Muscle of leg (tissue), 11 donors: ENCODE data around the gene CCDC91. TPM values are rescaled to one million over a fixed set of nuclear protein-coding genes. Genes with fewer than 3 reads are reported as not detected.

Source experiments
- DNase-seq: peaks from one replicate; pipeline ENCODE4 v3.0.0; 2013
- H3K27ac ChIP-seq: one replicate; pipeline ENCODE4 v1.5.1; 2013; ENCODE audit warnings: mild to moderate bottlenecking, low read length, control low read depth
- H3K27me3 ChIP-seq: one replicate; pipeline ENCODE4 v1.6.1; 2013; ENCODE audit warnings: low read length; ENCODE audit not compliant: control insufficient read depth, insufficient read depth
- H3K36me3 ChIP-seq: one replicate; pipeline ENCODE4 v1.6.1; 2013; ENCODE audit warnings: low read length; ENCODE audit not compliant: control insufficient read depth, insufficient read depth
- H3K4me1 ChIP-seq: one replicate; pipeline ENCODE4 v1.6.1; 2013; ENCODE audit warnings: low read length; ENCODE audit not compliant: control insufficient read depth, insufficient read depth
- H3K4me3 ChIP-seq: one replicate; pipeline ENCODE4 v1.5.1; 2013; ENCODE audit warnings: low read length, control low read depth
- H3K9me3 ChIP-seq: replicated peaks from 2 replicates; pipeline ENCODE4 v1.6.1; 2013; ENCODE audit warnings: low read depth, low read length; ENCODE audit not compliant: control insufficient read depth
- WGBS: methylation state at CpG from one replicate; pipeline ENCODE4 v1.1.5; 2013; ENCODE audit warnings: missing lambda C conversion rate; ENCODE audit not compliant: insufficient coverage; 5-methylcytosine and 5-hydroxymethylcytosine counted together
- polyA plus RNA-seq, 8 donors: library from polyadenylated mRNA; unstranded; fragments of 120-200 nt; gene quantifications; one replicate each; pipeline versions ENCODE4 v1.2.1 to v1.2.3, GENCODE V29; 2013; ENCODE audit warnings: inconsistent platforms in 1 of 8, low replicate concordance in 1 of 8; ENCODE audit not compliant: insufficient read length in 8 of 8, insufficient read depth in 1 of 8
- total RNA-seq: library from RNA; stranded (reverse); fragments of 120-200 nt; gene quantifications from one replicate; pipeline ENCODE4 v1.2.4, GENCODE V29; 2013

The CCDC91 gene
- total and polyA plus RNA-seq, 9 donors: 18.5 to 30.0 (median 22.6) TPM

DNA sequence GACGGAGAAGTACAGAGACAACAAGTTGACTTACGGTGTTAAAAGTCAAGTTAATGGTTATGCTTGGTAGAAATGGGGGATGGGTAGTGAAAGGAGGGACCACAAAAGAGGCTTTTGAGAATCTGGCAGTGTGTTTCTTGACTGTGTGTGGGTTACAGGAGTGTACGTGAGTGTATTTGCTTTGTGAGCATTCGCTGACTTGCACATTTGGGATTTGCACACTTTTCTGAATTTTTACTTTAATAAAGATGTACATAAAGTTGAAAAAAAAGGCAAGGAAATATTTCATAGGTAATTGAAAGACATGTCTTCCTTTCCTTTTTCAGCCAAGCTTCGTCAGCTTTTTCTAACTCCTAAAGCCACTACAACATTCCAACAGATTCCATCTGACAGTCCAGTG, 28.6 kb upstream of the CCDC91 start:
- Histone ChIP-seq H3K9me3 (no peaks in the 10 kb centered on the region), H3K27ac (no peak overlapping the region), H3K36me3 (no peaks in the 10 kb centered on the region), H3K27me3 (no peaks in the 10 kb centered on the region), H3K4me1 (no peaks in the 10 kb centered on the region), H3K4me3 (no peak overlapping the region)
- WGBS: 94% methylated on average over 3 of the region's 5 CpGs
- no peak for DNase-seq

DNA sequence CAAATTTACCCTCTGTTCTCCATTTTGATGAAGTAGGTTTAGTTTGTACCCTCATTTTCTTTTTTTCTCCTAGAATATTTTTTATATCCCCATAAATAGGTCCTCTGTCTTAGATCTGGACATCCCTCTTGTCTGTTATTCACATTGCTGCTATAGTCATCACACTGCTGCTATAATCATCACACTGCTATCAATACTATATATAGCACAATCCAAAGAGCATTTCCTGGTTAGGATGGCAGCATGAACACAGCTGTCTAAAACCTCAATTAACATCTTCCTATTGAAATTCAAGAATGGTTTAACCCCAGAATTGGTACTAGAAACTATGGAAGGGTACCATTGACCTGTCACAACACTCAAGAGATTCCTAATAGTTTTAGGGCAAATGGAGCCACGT, 27.6 kb upstream of the CCDC91 start:
- H3K9me3 ChIP-seq: no peaks in the 10 kb centered on the region
- no peak for DNase-seq
- no peaks in the 10 kb centered on the region for H3K4me1 ChIP-seq
- no CpG with 5 or more reads among the region's 1 CpG for WGBS
- H3K27ac ChIP-seq: no peak overlapping the region
- H3K36me3 ChIP-seq: no peaks in the 10 kb centered on the region
- no peaks in the 10 kb centered on the region for H3K27me3 ChIP-seq
- H3K4me3 ChIP-seq: no peak overlapping the region

DNA sequence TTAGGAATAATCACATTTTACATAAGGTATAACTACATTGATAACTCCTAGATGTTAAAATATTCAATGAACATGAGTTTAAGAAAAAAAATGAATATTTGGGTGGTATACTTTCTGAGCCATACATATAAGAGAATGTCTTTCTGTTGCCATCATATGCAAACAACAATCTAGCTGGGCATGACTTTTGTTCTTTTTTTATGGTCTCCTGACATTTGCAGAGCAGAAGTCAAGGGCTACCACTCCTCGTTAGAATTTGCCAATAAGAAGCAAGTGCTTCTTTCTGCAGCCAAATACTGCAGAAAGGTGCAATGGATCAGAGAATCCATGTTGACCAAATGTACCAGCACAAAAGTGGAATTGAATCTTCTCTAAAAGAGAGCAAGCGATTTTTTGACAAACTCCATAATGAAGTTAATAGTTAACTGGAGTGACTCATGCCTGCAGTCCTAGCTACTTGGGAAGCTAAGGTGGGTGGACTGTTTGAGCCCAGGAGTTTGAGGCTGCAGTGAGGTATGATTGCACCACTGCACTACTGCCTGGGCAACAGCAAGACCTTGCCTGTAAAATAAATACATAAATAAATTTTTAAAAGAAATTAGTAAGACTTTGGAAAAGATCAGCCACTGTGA, 25.5 kb upstream of the CCDC91 start:
- no peaks in the 10 kb centered on the region for H3K4me1 ChIP-seq
- no peak overlapping the region for H3K4me3 ChIP-seq
- no peaks in the 10 kb centered on the region for H3K36me3 ChIP-seq
- H3K27ac ChIP-seq: no peak overlapping the region
- H3K27me3 ChIP-seq: no peaks in the 10 kb centered on the region
- no peak for DNase-seq
- 92% methylated on average over 2 of the region's 2 CpGs for WGBS
- no peaks in the 10 kb centered on the region for H3K9me3 ChIP-seq

DNA sequence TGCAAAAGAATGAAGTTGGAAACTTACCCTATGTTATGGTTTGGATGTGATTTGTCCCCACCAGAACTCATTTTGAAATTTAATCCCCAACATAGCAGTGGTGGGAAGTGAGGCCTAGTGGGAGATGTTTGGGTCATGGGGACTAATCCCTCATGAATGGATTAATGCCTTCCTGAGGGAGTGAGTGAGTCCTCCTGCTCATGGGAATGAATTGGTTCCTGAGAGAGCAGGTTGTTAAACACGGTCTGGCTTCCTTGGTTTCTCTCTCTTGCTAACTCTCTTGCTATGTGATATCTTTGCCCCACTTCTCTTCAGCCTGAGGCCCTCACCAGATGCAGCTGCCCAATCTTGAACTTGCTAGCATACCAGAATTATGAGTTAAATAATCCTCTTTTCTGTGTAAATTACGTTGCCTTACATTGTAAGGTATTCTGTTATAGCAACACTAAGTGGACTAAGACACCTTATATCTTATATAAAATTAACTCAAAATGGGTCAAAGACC, 22.2 kb upstream of the CCDC91 start:
- no CpG with 5 or more reads among the region's 2 CpGs for WGBS
- no peak for DNase-seq
- no peaks in the 10 kb centered on the region for H3K36me3 ChIP-seq
- H3K4me3 ChIP-seq: no peak overlapping the region
- H3K4me1 ChIP-seq: no peaks in the 10 kb centered on the region
- no peak overlapping the region for H3K27ac ChIP-seq
- no peaks in the 10 kb centered on the region for H3K27me3 ChIP-seq
- no peaks in the 10 kb centered on the region for H3K9me3 ChIP-seq

DNA sequence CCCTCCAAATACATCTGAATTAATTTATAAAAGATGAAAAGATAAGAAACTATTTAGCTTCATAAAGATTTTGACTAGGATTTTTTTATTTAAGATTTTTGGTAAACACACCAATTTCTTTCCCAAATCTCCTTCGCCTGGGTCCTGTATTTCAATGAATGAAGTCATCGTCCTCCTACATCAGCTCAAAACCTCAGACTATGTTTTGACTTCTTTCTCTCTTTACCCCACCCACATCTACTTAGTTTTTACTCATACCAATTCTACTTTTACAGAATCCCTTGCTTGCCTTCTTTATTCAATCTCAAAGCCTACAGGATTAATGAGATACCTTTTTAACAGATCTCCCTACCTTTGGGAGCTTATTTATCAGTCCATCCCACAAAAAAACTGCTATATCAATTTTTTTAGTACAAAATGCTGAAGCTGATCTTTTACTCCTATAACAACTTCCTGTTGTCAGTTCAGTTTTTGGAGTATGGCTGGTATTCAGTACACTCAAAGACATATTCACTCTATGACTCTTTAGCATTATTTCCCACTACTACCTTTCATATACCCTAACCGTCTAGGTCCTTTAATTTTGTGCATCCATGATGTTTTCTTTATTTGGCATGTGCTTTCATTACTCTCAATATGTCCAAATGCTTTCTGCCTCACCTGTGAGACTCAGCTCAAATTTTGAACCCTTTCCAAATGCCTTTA, 18.7 kb upstream of the CCDC91 start:
- DNase-seq: no peak
- 86% methylated on average over 2 of the region's 3 CpGs for WGBS
- Histone ChIP-seq H3K4me1 (no peaks in the 10 kb centered on the region), H3K4me3 (no peak overlapping the region), H3K27ac (no peak overlapping the region), H3K9me3 (no peaks in the 10 kb centered on the region), H3K36me3 (no peaks in the 10 kb centered on the region), H3K27me3 (no peaks in the 10 kb centered on the region)

DNA sequence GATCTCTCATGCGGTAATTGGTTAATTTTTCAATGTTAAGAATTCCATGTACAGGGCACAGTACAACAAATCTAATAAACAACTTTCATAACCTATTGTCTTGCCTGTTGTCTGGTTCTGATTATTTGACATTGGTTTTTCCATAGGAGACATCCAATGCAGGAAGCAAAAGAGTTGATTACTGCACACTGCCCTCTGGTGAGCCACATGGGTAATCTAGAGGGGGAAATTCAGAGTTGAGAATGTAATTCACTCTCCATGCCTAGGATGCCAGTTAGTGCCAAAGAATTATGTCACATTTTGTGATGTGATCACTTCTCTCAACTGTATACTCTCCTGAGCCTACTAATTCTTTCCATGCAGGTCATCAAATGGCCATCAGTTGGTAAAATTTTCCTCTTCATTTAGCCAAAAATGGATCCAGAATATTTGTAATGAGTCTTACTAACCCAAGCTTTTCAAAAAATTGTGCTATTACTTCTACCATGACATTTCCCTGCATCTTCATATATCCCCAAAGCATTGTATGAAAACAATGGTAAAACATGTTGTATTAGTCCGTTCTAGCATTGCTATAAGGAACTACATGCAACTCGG, 17.7 kb upstream of the CCDC91 start:
- peak; percentile 39 for DNase-seq
- H3K27ac ChIP-seq: no peak overlapping the region
- H3K4me3 ChIP-seq: no peak overlapping the region
- no peaks in the 10 kb centered on the region for H3K9me3 ChIP-seq
- H3K36me3 ChIP-seq: no peaks in the 10 kb centered on the region
- WGBS: 88% methylated on average over 1 of the region's 3 CpGs
- H3K4me1 ChIP-seq: no peaks in the 10 kb centered on the region
- H3K27me3 ChIP-seq: no peaks in the 10 kb centered on the region

DNA sequence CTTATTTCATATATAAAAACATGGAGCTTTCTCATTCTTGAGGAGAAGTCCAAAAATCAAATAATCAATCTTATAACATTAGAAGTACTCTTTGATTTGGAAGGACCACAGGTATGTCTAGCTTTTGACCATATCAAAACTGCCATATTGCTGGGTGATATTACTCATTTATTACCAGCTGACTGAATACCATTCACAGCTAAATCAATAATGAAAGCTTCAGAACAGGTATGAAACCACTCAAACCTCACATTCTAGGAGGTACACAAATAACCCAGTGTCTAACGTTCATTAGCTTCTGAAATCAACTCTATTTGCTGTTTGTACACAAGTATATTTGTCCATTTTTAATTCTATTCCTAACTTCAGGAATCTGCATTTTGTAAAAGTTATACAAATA, 16.8 kb upstream of the CCDC91 start:
- H3K27me3 ChIP-seq: no peaks in the 10 kb centered on the region
- no peak for DNase-seq
- no CpG with 5 or more reads among the region's 1 CpG for WGBS
- no peaks in the 10 kb centered on the region for H3K9me3 ChIP-seq
- H3K27ac ChIP-seq: no peak overlapping the region
- H3K4me1 ChIP-seq: no peaks in the 10 kb centered on the region
- no peaks in the 10 kb centered on the region for H3K36me3 ChIP-seq
- no peak overlapping the region for H3K4me3 ChIP-seq

DNA sequence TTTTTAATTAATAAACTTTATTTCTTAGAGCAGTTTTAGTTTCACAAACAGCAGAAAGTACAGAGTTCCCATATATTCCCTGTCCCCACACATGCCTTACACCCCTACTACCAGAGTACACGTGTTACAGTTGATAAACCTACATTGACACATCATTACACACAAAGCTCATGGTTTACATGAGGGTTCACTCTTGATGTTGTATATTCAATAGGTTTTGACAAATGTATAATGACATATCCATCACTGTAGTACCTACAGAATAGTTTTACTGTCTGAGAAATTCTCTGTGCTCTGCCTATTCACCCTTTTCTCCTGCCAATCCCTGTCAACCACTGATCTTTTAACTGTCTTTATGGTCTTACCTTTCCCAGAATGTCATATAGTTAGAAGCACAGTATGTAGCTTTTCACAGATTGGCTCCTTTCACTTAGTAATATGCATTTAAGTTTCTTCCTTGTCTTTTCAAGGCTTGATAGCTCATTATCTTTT, 15.1 kb upstream of the CCDC91 start:
- H3K4me3 ChIP-seq: no peak overlapping the region
- DNase-seq: no peak
- H3K36me3 ChIP-seq: no peaks in the 10 kb centered on the region
- H3K9me3 ChIP-seq: no peaks in the 10 kb centered on the region
- H3K27ac ChIP-seq: no peak overlapping the region
- no CpG with 5 or more reads among the region's 1 CpG for WGBS
- H3K27me3 ChIP-seq: no peaks in the 10 kb centered on the region
- no peaks in the 10 kb centered on the region for H3K4me1 ChIP-seq

DNA sequence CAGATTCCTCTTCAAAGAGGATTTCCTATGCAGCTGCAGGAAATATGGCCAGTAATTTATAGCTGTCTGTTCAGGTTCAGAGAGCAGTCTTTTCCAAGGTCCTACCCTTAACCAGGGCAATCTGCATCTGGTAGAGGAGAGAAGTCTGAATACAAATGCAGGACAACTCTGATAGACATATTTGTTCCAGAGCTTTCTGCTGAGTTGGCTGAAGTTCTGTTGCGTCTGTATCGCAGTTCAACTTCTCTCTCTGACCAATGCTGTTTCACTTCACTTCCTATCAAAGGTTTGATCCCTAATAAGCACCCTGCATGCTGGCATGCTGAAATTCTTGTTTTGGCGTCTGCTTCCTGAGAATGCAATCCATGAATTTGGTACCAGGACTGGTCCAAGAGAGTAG, 14.0 kb upstream of the CCDC91 start:
- 100% methylated on average over 2 of the region's 3 CpGs for WGBS
- H3K36me3 ChIP-seq: no peaks in the 10 kb centered on the region
- DNase-seq: no peak

DNA sequence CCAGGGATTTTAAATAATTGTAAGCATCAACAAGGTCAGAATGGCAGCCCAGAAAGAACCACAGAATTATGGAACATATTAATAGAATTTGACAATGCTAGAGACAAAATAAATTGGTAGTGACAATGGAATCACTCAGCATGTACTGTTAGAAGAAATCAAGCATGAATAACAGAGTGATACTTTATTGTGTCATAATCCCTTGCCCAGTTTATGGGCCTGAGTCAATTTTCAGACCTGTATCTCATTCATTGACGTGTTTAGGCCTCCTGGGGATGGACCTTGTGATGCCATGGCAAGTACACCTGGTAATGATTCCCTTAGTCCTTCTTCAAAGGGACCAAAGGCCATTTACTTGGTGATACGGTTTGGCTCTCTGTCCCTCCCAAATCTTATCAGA, 12.8 kb upstream of the CCDC91 start:
- Histone ChIP-seq H3K9me3 (no peaks in the 10 kb centered on the region), H3K27me3 (no peaks in the 10 kb centered on the region), H3K27ac (no peak overlapping the region), H3K4me3 (no peak overlapping the region), H3K4me1 (no peaks in the 10 kb centered on the region), H3K36me3 (no peaks in the 10 kb centered on the region)
- 100% methylated on average over 1 of the region's 2 CpGs for WGBS
- no peak for DNase-seq

More for the DNA sequence above, 14.0 kb upstream of the CCDC91 start:
- H3K27ac ChIP-seq: no peak overlapping the region
- no peaks in the 10 kb centered on the region for H3K27me3 ChIP-seq
- no peak overlapping the region for H3K4me3 ChIP-seq
- no peaks in the 10 kb centered on the region for H3K4me1 ChIP-seq
- H3K9me3 ChIP-seq: no peaks in the 10 kb centered on the region
